AG20443 (cell line): ENCODE measurements around the gene EMILIN2.
A peak's percentile ranks its signal among the peaks of the same experiment; 100 is the strongest.

ENCODE experiments used
- DNase-seq: peaks from one replicate; pipeline ENCODE4 v3.0.0; 2012; ENCODE audit warnings: low spot score, mixed read lengths

EMILIN2 gene

DNA sequence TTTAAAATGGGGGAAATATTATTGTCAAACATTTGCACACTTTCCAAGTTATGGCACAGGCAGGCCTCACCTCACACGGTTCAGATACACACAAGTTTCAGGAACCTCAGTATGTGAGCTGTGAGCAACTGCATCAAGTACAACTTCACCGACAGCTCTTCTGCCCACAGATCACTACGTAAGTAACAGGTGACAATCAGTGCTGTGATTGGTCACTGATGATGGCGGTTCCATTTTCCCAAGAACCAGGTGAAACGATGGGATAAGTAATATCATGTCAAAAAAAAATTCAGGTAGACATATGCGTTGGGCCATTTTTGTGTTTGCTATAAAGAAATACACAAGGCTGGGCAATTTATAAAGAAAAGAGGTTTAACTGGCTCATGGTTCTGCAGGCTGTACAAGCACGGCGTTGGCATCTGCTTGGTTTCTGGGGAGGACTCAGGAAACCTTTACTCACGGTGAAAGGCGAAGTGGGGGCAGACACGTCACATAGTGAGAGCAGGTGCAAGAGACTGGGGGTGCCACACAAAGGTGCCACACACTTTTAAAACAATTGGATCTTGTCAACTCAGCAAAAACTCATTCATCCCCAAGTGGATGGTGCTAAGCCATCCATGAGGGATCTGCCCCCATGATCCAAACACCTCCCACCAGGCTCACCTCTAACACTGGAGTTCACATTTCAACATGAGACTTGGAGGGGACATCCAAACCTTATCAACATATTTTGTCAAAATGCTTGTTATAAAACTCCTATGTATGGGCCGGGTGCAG lies 108.3 kb downstream of the EMILIN2 start:
- no peak for DNase-seq

- DNase-seq = peak; percentile 44
Observed at GRCh38 chr18:2956056-2956455, 109.2 kb downstream of the EMILIN2 start.

DNA sequence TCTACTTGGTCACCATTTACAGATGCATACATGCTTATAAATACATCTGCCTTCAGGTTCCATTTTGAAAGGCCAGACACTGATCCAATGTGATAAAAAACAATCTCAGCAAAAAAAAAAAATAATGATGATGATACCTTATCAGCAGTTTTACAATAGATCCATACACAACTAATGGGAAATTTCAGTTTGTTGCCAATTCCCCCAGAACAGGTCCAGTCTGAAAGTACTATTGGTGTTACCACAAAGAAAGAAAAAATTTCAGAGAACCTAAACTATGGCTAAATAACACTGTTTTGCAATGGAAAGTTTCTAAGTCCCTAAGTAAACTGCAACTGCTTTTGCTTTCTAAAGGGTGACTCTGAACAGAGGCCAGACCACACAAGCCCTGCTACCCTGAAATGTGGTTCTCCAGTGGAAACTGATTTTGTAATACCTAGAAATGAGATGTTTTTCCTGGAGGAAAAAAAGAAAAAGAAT lies 112.1 kb downstream of the EMILIN2 start:
- peak; percentile 73 for DNase-seq

GRCh38 chr18:2959341-2959740 lies 112.5 kb downstream of the EMILIN2 start:
- no peak for DNase-seq

DNA sequence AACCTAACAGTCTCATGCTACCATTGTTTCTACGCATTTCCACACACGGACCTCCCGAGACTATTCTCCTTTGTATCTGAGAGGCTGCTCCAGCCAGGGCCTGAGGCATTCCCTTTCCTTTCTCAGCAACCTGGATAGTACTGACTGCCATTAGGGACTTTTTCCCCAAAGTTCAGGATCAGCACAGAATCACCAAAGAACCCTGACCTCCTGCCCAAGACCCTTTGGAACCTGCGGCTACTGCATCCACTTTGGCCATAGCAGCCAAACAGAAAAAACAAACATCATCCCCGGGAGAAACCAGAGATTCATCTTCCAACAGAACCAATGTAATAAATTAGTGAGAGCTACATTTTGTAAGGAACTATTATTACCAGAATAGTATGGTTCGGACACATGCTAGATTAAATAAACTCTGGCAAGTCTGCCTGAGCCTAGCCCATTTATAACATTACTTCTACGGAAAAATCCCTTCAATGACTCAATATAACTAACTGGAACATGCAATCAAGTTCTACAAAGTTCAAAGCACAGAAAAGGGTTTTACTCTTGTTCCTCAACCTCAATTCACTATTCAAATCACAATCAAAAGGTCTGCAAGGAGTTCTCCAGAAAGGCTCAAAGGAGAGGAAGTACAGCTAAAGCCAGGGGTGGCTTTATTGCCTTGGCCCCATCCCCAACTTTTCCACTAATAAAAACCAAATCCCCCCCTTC lies 114.3 kb downstream of the EMILIN2 start:
- no peak for DNase-seq

GRCh38 chr18:2961821-2962220 lies 115.0 kb downstream of the EMILIN2 start:
- peak; percentile 40 for DNase-seq

GRCh38 chr18:2963048-2963447 lies 116.2 kb downstream of the EMILIN2 start:
- no peak for DNase-seq

DNA sequence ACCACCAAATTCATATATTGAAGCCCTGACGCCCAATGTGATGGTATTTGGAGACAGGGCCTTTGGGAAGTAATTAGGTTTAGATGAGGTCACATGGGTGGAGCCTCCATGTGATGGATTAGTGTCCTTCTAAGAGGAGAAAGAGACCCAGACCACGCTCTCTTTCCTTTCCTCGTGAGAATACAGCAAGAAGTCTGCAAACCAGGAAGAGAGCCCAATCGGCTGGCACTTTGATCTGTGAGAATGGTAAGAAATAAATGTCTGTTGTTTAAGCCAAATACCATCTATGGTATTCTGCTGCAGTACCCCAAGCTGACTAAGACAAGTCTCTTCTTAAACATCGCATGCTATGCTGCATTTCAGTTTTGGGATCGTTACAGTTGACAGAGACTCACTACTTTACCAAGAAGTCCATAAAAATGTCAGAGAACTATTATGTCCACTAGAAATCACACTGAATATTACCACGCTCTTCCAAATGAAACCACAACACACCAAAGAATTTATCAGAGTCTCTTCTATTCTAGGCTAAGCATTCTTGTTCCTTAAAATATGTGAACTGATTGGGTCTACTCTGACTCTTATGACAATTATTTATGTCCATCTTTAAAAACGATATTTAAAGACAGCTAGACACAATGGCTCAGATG lies 117.7 kb downstream of the EMILIN2 start:
- DNase-seq = no peak
